Gastrocnemius medialis (tissue), 4 donors: Measurements from ENCODE around the gene SMURF1. TPM values are rescaled to one million over a fixed set of nuclear protein-coding genes. Genes with fewer than 3 reads are reported as not detected.

ENCODE experiments used
- ATAC-seq, 2 donors: fragments of 150-250 bp; one replicate each; pipeline ENCODE4 v1.9.1; 2016
- DNase-seq, 2 donors: peaks; one replicate each; pipeline ENCODE4 v3.0.0-alpha.2; 2019
- H3K27ac ChIP-seq, 4 donors: fragments of 200-600 bp; sonication (generic); 1 replicate in 1 of 4; 2 replicates in 3 of 4; pipeline ENCODE4 v1.5.1; 2016 to 2018; ENCODE audit warnings: mild to moderate bottlenecking in 2 of 4, moderate library complexity in 1 of 4
- H3K27me3 ChIP-seq, 3 donors: fragments of 200-600 bp; sonication (generic) in 2 of 3; 1 replicate in 1 of 3; 2 replicates in 2 of 3; pipeline versions ENCODE4 v1.5.1 to v1.6.0; 2016 to 2019; ENCODE audit warnings: mild to moderate bottlenecking in 1 of 3, moderate library complexity in 1 of 3
- H3K36me3 ChIP-seq, 2 donors: fragments of 200-600 bp; sonication (generic) in 1 of 2; one replicate each; pipeline ENCODE4 v1.5.1; 2017 to 2018
- H3K4me1 ChIP-seq, 2 donors: fragments of 200-600 bp; sonication (generic) in 1 of 2; one replicate each; pipeline ENCODE4 v1.5.1; 2016 to 2017; ENCODE audit warnings: mild to moderate bottlenecking in 2 of 2
- H3K4me3 ChIP-seq, 4 donors: fragments of 200-600 bp; sonication (generic) in 3 of 4; 1 replicate in 1 of 4; 2 replicates in 3 of 4; pipeline ENCODE4 v1.5.1; 2016 to 2019; ENCODE audit warnings: mild to moderate bottlenecking in 2 of 4
- H3K9me3 ChIP-seq, 3 donors: fragments of 200-600 bp; sonication (generic) in 2 of 3; 1 replicate in 1 of 3; 2 replicates in 2 of 3; pipeline ENCODE4 v1.5.1; 2016 to 2019
- CTCF ChIP-seq, 5 experiments: fragments of 450-650 bp in 3 of 5; fragments of 200-600 bp in 2 of 5; sonication (generic) in 2 of 5; IDR thresholded peaks in 4 of 5; conservative IDR thresholded peaks in 1 of 5; 1 replicate in 4 of 5; 2 replicates in 1 of 5; pipeline ENCODE4 v1.5.1; 2016 to 2019; ENCODE audit warnings: antibody characterized with exemption in 5 of 5, mild to moderate bottlenecking in 3 of 5, moderate library complexity in 3 of 5
- POLR2A ChIP-seq, 2 donors: fragments of 450-650 bp; IDR thresholded peaks; one replicate each; pipeline ENCODE4 v1.6.1; 2017; ENCODE audit warnings: antibody characterized with exemption in 2 of 2, mild to moderate bottlenecking in 2 of 2, moderate library complexity in 2 of 2
- in situ Hi-C, 4 donors: fragments of 200-750 bp; cut with MboI; loops; one replicate each; pipeline versions ENCODE4 v1.15.0 to v1.8.0; 2017; ENCODE audit warnings: low sequenced_read_pairs in 4 of 4
- intact Hi-C: fragments of 100-400 bp; cut with DNase I; formaldehyde crosslinking; loops from one replicate; pipeline ENCODE4 v1.15.1; 2023; ENCODE audit warnings: low total_unique reads
- total RNA-seq, 4 donors: library from RNA; depleted of rRNA; stranded (reverse); fragments of >200 nt; gene quantifications; one replicate each; pipeline versions ENCODE4 v1.1.0 to v1.2.3, GENCODE V29; 2016

SMURF1 gene
- total RNA-seq, 4 donors from 2014 or later = 15.4 to 44.8 (median 18.3) TPM

GRCh38 chr7:99021941-99022560 lies 121.9 kb downstream of the SMURF1 start:
- Histone ChIP-seq H3K4me1 (peaks cover 0 to 3% of the 10 kb centered on the region in 2 donors), H3K4me3 (no peak overlapping the region), H3K9me3 (no peaks in the 10 kb centered on the region), H3K27ac (peak overlapping the region in 3 of 4 donors; percentile 24 to 41 (median 30)), H3K36me3 (no peaks in the 10 kb centered on the region), H3K27me3 (no peaks in the 10 kb centered on the region)
- DNase-seq = peak in 1 of 2 donors; percentile 2
- intact Hi-C loops (no loop called here), in situ Hi-C loops (no loop called here)
- TF ChIP-seq CTCF (IDR thresholded peaks at IDR 0.05 in 4 of 5, conservative IDR thresholded peaks at IDR 0.05 in 1 of 5) = no peak
- TF ChIP-seq POLR2A (IDR thresholded peaks at IDR 0.05) = no peak
- ATAC-seq = no peak

GRCh38 chr7:99020413-99020715 lies 123.5 kb downstream of the SMURF1 start:
- Histone ChIP-seq H3K4me3 (no peak overlapping the region), H3K9me3 (no peaks in the 10 kb centered on the region), H3K27me3 (no peaks in the 10 kb centered on the region), H3K27ac (no peak overlapping the region), H3K4me1 (peaks cover 0 to 3% of the 10 kb centered on the region in 2 donors), H3K36me3 (peaks cover 0 to 7% of the 10 kb centered on the region in 2 donors)
- ATAC-seq = no peak
- intact Hi-C loops (no loop called here), in situ Hi-C loops (no loop called here)
- TF ChIP-seq POLR2A (IDR thresholded peaks at IDR 0.05) (no peak), CTCF (IDR thresholded peaks at IDR 0.05 in 4 of 5, conservative IDR thresholded peaks at IDR 0.05 in 1 of 5) (no peak)
- no peak for DNase-seq

- Histone ChIP-seq H3K4me3 (no peak overlapping the region), H3K9me3 (no peaks in the 10 kb centered on the region), H3K27me3 (no peaks in the 10 kb centered on the region), H3K36me3 (peaks cover 0 to 13% of the 10 kb centered on the region in 2 donors), H3K4me1 (peaks cover 0 to 1% of the 10 kb centered on the region in 2 donors), H3K27ac (no peak overlapping the region)
- DNase-seq (peak in 1 of 2 donors; percentile 11), ATAC-seq (no peak)
- in situ Hi-C loops (no loop called here), intact Hi-C loops (no loop called here)
- TF ChIP-seq POLR2A (IDR thresholded peaks at IDR 0.05) (no peak), CTCF (IDR thresholded peaks at IDR 0.05 in 4 of 5, conservative IDR thresholded peaks at IDR 0.05 in 1 of 5) (no peak)
These were observed 124.1 kb downstream of the SMURF1 start for GRCh38 chr7:99019523-99020412.

- ATAC-seq (no peak), DNase-seq (no peak)
- Histone ChIP-seq H3K9me3 (no peaks in the 10 kb centered on the region), H3K27me3 (no peaks in the 10 kb centered on the region), H3K4me3 (no peak overlapping the region), H3K36me3 (peaks cover 0 to 49% of the 10 kb centered on the region in 2 donors), H3K27ac (no peak overlapping the region), H3K4me1 (no peaks in the 10 kb centered on the region)
- in situ Hi-C loops = no loop called here
- intact Hi-C loops = no loop called here
- TF ChIP-seq CTCF (IDR thresholded peaks at IDR 0.05 in 4 of 5, conservative IDR thresholded peaks at IDR 0.05 in 1 of 5) (no peak), POLR2A (IDR thresholded peaks at IDR 0.05) (no peak)
These were observed 127.7 kb downstream of the SMURF1 start for GRCh38 chr7:99016196-99016595.
